ENCODE measurements around the gene VEGFA.

GRCh38 chr6:43744931-43745727, 24.9 kb upstream of the VEGFA start:
- no peak for TF ChIP-seq CTCF (IDR thresholded peaks at IDR 0.05)
- TF ChIP-seq POLR2A (IDR thresholded peaks at IDR 0.05), result no peak
